IgD-negative memory B cell (primary cell): Measurements from ENCODE around the gene BRMS1. TPM values are rescaled to one million over a fixed set of nuclear protein-coding genes. Genes with fewer than 3 reads are reported as not detected.
"Not testable (repeated sequence)": the region's sequence is repeated elsewhere in the genome, so short reads cannot be mapped to it uniquely, and the experiment has no call there.

Experiments used
- H3K27ac Mint-ChIP-seq, 3 donors: one replicate each; pipeline ENCODE4 v1.8.0; 2020 to 2022; ENCODE audit warnings: mild to moderate bottlenecking in 3 of 3, mixed read lengths in 3 of 3, moderate library complexity in 1 of 3
- H3K27me3 Mint-ChIP-seq: one replicate; pipeline ENCODE4 v1.8.0; 2021; ENCODE audit warnings: mixed read lengths
- H3K36me3 Mint-ChIP-seq: one replicate; pipeline ENCODE4 v1.8.0; 2020; ENCODE audit warnings: mild to moderate bottlenecking, mixed read lengths
- H3K4me1 Mint-ChIP-seq, 3 donors: one replicate each; pipeline ENCODE4 v1.8.0; 2020 to 2022; ENCODE audit warnings: mixed read lengths in 3 of 3, mild to moderate bottlenecking in 1 of 3
- H3K4me3 Mint-ChIP-seq, 4 donors: one replicate each; pipeline ENCODE4 v1.8.0; 2020 to 2022; ENCODE audit warnings: mild to moderate bottlenecking in 4 of 4, mixed read lengths in 4 of 4, moderate library complexity in 3 of 4
- H3K9me3 Mint-ChIP-seq, 3 donors: one replicate each; pipeline ENCODE4 v1.8.0; 2020 to 2021; ENCODE audit warnings: mixed read lengths in 3 of 3, mild to moderate bottlenecking in 1 of 3
- polyA plus RNA-seq: library from polyadenylated mRNA; unstranded; fragments of 300-500 nt; fragmentation: Illumina TruSeq; gene quantifications from one replicate; pipeline ENCODE4 v1.2.3, GENCODE V29; 2021

The BRMS1 gene, protein sequence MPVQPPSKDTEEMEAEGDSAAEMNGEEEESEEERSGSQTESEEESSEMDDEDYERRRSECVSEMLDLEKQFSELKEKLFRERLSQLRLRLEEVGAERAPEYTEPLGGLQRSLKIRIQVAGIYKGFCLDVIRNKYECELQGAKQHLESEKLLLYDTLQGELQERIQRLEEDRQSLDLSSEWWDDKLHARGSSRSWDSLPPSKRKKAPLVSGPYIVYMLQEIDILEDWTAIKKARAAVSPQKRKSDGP
- polyA plus RNA-seq, result 80.6 TPM

DNA sequence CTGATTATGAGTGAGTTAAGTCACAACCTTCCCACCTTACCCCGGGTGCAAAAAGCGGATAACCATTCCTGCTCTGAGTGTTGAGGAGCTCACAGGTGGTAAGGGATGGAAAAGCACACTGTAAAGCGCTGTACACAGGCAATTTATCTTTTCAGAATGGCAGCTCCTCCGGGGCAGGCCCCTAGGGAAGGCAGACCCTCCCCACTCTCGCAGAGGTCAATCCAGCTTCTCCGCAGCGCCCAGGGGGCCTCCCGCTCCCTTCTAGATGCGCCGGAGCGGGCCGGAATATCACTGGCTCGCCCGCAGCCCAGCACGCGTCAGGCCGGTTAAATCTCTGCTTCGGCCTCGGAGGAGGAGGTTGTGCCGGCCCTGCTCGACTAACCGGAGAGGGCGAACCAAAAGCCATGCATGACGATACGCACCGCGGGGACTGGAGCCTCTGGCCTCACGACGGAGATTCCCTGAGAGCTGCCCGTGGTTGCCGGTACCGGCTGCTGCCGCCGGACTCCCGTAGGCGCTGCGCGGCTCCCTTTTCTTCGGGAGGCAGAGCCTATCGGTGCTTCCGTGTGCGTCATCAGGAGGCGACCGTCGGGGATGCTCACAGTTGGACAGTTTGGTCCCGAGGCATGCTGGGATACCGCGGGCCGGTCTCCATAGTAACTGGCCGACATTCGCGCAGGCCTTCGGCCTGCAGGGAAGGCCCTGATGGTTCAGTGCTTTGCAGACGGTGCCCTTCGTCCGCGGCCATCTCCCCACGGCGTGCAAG is at the start of gene BRMS1:
Gene BRMS1, minus strand, starts transcription at position 555 of the 766 bp plus-strand sequence. CDS start 2,870 bp downstream, outside the sequence.
- no peaks in the 10 kb centered on the region for H3K36me3 Mint-ChIP-seq

DNA sequence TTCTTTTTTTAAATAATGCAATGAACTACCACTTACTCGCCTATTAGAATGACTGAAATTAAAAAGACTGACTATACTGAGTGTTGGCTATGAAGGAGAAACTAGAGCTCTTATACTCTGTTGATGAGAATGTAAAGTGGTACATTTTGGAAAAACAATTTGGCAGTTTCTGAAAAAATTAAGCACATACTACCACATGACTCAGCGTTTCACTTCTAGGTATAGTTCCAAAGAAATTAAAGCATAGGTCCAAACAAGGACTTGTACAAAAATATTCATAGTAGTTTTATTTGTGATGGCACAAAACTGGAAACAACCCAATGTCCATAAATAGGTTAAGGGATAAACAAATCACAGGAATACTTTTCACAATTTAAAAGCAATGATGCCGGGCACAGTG is 49.0 kb upstream of the BRMS1 start:
- peaks cover 0 to 4% (median 2%) of the 10 kb centered on the region in 3 donors for H3K4me1 Mint-ChIP-seq
- no peaks in the 10 kb centered on the region for H3K9me3 Mint-ChIP-seq
- H3K27me3 Mint-ChIP-seq, result peaks cover 13% of the 10 kb centered on the region
- no peak overlapping the region for H3K27ac Mint-ChIP-seq
- H3K4me3 Mint-ChIP-seq, result no peak overlapping the region
- H3K36me3 Mint-ChIP-seq, result no peaks in the 10 kb centered on the region

More for the DNA sequence above, at the start of gene BRMS1:
- Mint-ChIP-seq H3K4me3 (peak within 1 kb of the TSS; percentile 95 to 99 (median 98)), H3K9me3 (no peaks in the 10 kb centered on the region), H3K4me1 (peaks cover 20 to 36% (median 33%) of the 10 kb centered on the region in 3 donors), H3K27ac (peak within 1 kb of the TSS; percentile 98 to 100 (median 98)), H3K27me3 (no peaks in the 10 kb centered on the region)

DNA sequence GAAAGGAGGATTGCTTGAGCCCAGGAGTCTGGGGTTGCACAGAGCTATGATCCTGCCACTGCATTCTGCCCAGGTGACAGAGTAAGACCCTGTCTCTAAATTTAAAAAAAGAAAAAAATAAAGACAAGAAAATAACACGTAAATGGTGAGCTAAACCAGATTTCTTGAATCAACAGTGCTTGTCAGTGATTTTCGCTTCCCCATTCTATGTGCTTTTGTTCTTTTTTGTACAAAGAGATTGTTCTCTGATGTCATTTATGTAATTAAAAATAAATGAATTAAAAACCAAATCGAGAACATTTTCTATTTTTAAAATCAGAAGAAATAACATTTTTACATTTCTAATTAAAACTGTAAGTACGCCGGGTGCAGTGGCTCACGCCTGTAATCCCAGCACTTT is 46.4 kb upstream of the BRMS1 start:
- Mint-ChIP-seq H3K4me1 (peaks cover 3 to 7% (median 4%) of the 10 kb centered on the region in 3 donors), H3K27ac (no peak overlapping the region), H3K27me3 (peaks cover 9% of the 10 kb centered on the region), H3K36me3 (no peaks in the 10 kb centered on the region), H3K4me3 (no peak overlapping the region), H3K9me3 (no peaks in the 10 kb centered on the region)

DNA sequence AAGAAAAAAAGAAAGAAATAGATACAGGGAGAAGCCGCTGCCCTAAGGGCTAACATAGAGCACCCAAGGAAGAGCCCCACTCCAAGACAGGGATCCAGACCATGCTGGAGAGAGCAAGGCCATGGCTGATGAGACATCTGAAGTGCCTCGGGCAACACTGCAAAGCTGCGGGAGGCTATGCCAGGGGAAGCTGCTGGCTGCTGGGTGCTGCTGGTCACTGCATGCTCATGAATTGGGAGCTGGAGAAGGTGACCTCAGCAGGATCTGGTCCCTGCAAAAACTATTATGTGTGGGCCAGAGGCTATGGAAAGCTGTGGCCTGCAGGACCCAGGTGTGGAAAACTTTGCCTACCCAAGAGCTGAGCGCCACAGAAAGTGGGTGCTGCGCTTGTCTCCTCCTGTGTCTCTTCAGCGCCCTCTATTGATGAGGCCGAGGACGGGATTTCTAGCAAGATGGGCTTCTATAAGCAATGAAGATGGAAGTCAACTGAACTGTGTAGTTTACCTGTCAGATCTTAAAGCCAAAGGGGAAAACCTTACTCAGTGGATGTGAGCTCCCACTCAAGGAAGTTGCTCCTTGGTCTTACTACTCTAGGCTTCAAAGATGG is 44.0 kb upstream of the BRMS1 start:
- no peak overlapping the region for H3K4me3 Mint-ChIP-seq
- peaks cover 7 to 11% (median 8%) of the 10 kb centered on the region in 3 donors for H3K4me1 Mint-ChIP-seq
- H3K27me3 Mint-ChIP-seq, result peaks cover 4% of the 10 kb centered on the region
- H3K9me3 Mint-ChIP-seq, result no peaks in the 10 kb centered on the region
- no peaks in the 10 kb centered on the region for H3K36me3 Mint-ChIP-seq
- no peak overlapping the region for H3K27ac Mint-ChIP-seq

DNA sequence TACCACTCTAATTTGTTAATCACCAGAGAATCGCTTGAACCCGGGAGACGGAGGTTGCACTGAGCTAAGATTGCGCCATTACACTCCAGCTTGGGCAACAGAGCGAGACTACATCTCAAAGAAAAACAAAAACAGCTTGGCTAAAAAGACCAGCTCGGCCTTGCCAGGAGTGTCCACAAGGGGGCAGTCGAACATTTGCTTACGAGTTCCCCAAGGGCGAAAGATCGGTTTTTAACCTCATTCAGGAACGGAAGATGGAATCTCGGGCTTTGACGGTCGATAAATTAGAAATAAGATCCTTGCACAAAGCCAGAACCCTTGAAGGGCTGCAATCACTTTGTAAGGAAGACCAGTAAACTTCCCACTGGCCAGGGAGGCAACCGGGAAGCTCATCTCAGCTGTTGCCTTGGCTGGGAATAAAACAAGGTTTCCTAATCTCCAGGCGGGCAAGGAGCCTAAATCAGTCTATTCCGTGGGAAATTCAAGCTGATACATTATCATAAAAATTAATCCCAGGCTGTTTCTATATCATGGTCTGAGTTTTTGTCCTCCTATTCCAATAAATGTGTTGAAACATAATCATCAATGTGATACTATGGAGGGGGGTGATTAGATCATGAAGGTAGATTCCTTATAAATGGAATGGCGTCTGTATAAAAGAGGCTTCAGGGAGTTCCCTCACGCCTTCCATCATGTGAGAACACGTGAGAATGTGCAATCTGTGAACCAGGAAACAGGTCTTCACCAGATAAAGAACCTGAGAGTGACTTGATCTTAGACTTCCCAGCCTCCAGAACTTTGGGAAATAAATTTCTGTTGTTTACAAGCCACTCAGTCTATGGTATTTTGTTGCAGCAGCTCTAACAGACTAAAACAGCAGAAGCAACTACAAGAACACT is 41.5 kb upstream of the BRMS1 start:
- H3K27ac Mint-ChIP-seq, result peak overlapping the region in 1 of 3 donors; percentile 28
- no peaks in the 10 kb centered on the region for H3K36me3 Mint-ChIP-seq
- no peaks in the 10 kb centered on the region for H3K9me3 Mint-ChIP-seq
- H3K27me3 Mint-ChIP-seq, result no peaks in the 10 kb centered on the region
- H3K4me3 Mint-ChIP-seq, result peak overlapping the region in 2 of 4 donors; percentile 34 to 51
- H3K4me1 Mint-ChIP-seq, result peaks cover 8 to 11% (median 8%) of the 10 kb centered on the region in 3 donors

DNA sequence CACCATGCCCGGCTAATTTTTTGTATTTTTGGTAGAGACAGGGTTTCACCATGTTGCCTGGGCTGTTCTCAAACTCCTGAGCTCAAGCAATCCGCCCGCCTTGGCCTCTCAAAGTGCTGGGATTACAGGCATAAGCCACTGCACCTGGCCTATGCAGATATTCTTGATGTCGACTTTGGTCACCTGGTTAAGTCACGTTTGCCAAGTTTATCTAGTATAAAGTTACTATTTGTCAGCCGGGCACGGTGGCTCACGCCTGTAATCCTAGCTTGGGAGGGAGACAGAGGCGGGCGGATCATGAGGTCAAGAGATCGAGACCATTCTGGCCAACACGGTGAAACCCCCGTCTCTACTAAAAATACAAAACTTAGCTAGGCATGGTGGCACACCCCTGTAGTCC is 39.4 kb upstream of the BRMS1 start:
- H3K27me3 Mint-ChIP-seq, H3K4me3 Mint-ChIP-seq, H3K36me3 Mint-ChIP-seq, H3K9me3 Mint-ChIP-seq, H3K27ac Mint-ChIP-seq: not testable (repeated sequence)
- peaks cover 8 to 11% (median 10%) of the 10 kb centered on the region in 3 donors for H3K4me1 Mint-ChIP-seq

DNA sequence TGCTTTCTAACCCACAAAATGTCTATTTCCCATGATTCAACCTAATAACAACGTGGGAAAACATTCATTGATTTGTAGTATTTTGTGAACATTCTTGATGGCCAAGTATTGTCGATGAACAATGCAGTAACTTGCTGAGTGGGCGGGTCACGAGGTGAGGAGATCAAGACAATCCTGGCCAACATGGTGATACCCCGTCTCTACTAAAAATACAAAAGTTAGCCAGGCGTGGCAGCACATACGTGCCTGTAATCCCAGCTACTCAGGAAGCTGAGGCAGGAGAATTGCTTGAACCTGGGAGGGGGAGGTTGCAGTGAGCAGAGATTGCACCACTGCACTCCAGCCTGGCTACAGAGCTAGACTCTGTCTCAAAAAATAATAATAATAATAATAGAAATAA is 35.4 kb upstream of the BRMS1 start:
- H3K9me3 Mint-ChIP-seq, H3K36me3 Mint-ChIP-seq, H3K4me1 Mint-ChIP-seq, H3K27me3 Mint-ChIP-seq: not testable (repeated sequence)
- Mint-ChIP-seq H3K27ac (peak overlapping the region in 1 of 3 donors; percentile 29), H3K4me3 (peak overlapping the region in 1 of 4 donors; percentile 37)

DNA sequence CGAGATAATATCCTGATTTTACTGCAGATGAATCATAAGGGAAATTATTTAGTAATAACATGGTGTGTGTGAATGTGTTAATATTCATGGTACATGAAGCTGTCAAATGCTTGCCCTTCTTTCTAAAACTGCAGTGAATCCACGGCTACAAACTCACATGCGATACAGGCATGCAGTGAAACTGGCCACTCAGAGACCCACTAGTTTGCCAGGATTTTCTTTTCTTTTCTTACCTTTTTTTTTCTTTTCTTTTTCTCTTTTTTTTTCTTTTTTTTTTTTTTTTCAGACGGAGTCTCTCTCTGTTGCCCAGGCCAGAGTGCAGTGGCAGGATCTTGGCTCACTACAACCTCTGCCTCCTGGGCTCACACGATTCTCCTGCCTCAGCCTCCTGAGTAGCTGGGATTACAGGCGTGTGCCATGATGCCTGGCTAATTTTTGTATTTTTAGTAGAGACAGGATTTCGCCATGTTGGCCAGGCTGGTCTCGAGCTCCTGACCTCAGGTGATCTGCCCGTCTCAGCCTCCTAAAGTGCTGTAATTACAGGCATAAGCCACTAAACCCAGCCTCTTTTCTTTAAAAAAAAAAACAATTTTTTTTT is 28.9 kb upstream of the BRMS1 start:
- H3K9me3 Mint-ChIP-seq, H3K36me3 Mint-ChIP-seq, H3K4me1 Mint-ChIP-seq, H3K27ac Mint-ChIP-seq, H3K27me3 Mint-ChIP-seq: not testable (repeated sequence)
- peak overlapping the region in 2 of 4 donors; percentile 52 to 89 for H3K4me3 Mint-ChIP-seq

DNA sequence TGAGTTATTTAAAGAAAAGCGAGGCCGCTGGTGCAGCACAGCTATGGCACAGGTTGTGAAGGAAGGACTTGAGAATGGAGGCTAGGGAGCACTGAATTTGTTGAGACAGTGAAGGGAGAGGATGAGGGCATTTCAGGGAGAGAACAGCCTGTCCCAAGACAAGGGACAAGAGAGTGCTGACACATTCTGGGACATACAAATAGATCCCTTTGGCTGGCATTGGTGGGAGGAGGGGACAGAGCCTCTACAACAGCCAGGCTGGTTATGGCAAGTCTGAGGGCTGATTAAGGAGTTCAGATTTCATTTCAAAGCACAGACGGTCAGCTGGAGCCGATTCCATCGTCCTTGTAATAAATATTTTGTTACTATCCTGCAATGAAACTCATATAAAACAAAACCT is 28.4 kb upstream of the BRMS1 start:
- Mint-ChIP-seq H3K27ac (peak overlapping the region in 1 of 3 donors; percentile 32), H3K4me1 (peaks cover 0 to 7% (median 7%) of the 10 kb centered on the region in 3 donors), H3K27me3 (no peaks in the 10 kb centered on the region), H3K4me3 (peak overlapping the region in 2 of 4 donors; percentile 52 to 89), H3K36me3 (peaks cover 2% of the 10 kb centered on the region), H3K9me3 (no peaks in the 10 kb centered on the region)

DNA sequence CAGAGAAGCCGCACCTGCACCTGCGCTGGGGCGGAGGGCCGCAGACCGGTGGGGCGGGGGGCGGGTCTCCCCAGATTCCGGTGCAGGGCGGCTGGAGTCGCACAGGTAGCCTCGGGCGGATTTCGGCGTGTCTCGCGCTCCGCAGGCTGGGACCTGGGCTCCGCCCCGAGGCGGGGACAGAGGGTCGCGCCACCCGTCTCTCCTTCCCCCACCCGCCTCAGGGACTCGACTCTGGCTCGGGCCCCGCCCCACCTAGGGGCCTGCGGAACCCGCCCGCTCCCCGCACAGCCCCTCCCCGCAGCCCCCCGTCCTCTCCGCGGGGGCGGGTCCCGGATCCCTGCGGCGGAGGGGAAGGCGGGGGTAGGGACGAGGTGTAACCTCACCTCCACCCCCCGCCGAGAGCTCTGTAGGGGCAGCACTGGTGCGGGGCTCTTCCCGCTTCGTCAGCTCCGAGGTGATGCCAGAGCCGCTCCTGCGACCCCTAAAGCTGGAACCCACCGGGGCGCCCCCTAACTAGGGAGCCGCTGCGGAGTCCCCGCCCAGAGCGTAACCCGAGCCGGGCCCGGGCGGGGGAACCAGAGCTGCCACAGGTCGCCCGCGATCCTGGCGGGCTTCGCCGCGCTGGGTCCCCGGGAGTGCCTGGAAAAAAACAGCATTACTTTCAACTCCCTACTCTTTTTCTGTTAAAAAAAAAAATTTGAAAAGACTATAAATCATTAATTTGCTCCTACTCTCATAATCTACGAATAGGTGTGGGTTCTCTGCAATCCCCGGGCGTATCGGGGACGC is 26.9 kb upstream of the BRMS1 start, which contains the start of gene SLC29A2:
Gene SLC29A2, minus strand, starts transcription at position 134 of the 789 bp plus-strand sequence. CDS start 169 bp downstream, outside the sequence.
- Mint-ChIP-seq H3K27ac (peak within 1 kb of the TSS; percentile 32 to 84 (median 53)), H3K27me3 (no peaks in the 10 kb centered on the region), H3K36me3 (peaks cover 3% of the 10 kb centered on the region), H3K4me3 (peak within 1 kb of the TSS; percentile 84 to 98 (median 93)), H3K9me3 (no peaks in the 10 kb centered on the region), H3K4me1 (peaks cover 0 to 7% (median 7%) of the 10 kb centered on the region in 3 donors)

DNA sequence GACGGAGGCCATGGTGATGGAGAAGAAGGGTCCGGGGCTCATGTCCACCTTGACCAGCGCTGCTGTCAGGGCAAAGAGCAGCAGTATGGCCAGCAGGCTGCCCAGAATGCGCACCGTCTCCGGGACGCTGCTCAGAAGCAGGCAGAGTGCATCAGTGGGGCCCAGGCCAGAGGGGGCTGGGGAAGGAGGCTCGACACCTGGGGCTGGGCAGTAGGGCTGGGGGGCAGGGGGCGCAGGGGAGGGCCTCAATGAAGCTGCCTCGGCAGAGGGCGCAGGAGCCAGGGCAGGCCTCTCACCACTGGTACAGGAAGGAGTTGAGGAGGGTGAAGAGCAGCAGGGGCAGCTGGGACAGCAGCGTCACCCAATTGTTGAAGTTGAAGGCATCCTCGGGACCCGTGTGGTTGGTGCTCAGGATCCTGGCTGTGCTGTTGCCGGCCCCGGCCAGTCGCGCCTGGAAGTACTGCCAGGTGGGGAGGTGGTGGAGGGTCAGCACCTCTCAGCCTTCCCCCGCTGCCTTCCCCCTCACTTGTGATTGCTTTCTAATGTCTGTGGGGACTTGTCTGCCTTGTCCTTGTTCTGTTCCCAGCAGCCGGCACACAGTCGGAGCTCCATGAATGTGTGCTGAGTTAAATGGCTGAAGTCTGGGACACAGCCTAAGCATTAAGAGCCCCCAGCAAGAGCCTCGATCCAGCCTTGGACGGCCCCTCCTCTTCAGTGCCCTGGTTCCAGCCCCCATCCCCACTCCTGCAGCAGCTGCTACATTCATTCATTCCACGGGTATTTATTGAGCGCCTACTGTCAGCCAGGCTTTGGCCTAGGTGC is 24.4 kb upstream of the BRMS1 start:
- H3K36me3 Mint-ChIP-seq, result peaks cover 3% of the 10 kb centered on the region
- H3K9me3 Mint-ChIP-seq, result no peaks in the 10 kb centered on the region
- no peaks in the 10 kb centered on the region for H3K27me3 Mint-ChIP-seq
- H3K4me1 Mint-ChIP-seq, result peaks cover 0 to 7% (median 7%) of the 10 kb centered on the region in 3 donors
- H3K4me3 Mint-ChIP-seq, result peak overlapping the region in 3 of 4 donors; percentile 8 to 71 (median 44)
- H3K27ac Mint-ChIP-seq, result peak overlapping the region in 2 of 3 donors; percentile 1 to 16

DNA sequence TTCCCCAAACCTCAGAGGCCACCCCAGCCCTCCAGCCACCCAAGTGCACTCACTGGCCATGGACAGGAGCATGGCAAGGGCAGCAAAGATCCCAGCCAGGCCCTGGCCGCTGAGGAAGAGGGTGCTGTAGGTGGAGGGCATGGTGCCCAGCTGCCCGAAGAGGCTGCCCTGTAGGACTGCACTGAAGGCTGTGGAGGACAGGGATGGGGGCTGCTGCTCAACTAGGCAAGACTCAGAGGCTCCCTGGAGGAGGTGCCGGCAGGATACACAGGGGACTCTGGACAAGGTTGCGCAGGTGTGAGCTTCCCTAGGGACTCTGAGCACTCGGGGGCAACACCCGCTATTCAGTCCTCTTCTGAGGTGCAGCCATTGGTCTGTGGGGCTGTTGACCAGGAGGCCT is 23.6 kb upstream of the BRMS1 start:
- no peaks in the 10 kb centered on the region for H3K27me3 Mint-ChIP-seq
- peaks cover 3% of the 10 kb centered on the region for H3K36me3 Mint-ChIP-seq
- peak overlapping the region in 1 of 4 donors; percentile 46 for H3K4me3 Mint-ChIP-seq
- H3K27ac Mint-ChIP-seq, result no peak overlapping the region
- no peaks in the 10 kb centered on the region for H3K9me3 Mint-ChIP-seq
- peaks cover 0 to 7% (median 7%) of the 10 kb centered on the region in 3 donors for H3K4me1 Mint-ChIP-seq
